Stomach (tissue), 4 donors: ENCODE results near the gene RSPH10B2.
"Not testable (repeated sequence)": the region's sequence is repeated elsewhere in the genome, so short reads cannot be mapped to it uniquely, and the experiment has no call there.

Source experiments
- EP300 ChIP-seq: sonication (generic); formaldehyde crosslinking; IDR thresholded peaks from one replicate; pipeline ENCODE4 v1.6.1; 2017; ENCODE audit warnings: antibody characterized with exemption
- POLR2A ChIP-seq, 4 donors: fragments of 450-650 bp; IDR thresholded peaks; one replicate each; pipeline ENCODE4 v1.6.1; 2016; ENCODE audit warnings: antibody characterized with exemption in 4 of 4, control low read depth in 2 of 4, mild to moderate bottlenecking in 1 of 4, moderate library complexity in 1 of 4
- POLR2AphosphoS5 ChIP-seq, 3 donors: sonication (generic); formaldehyde crosslinking; IDR thresholded peaks; one replicate each; pipeline ENCODE4 v1.6.1; 2016; ENCODE audit warnings: antibody characterized with exemption in 3 of 3
- TF ChIP-seq, protein P1 (sequence below), 7 experiments: fragments of 450-650 bp in 4 of 7; fragments of 200-600 bp in 3 of 7; sonication (generic) in 3 of 7; IDR thresholded peaks; one replicate each; pipeline ENCODE4 v1.5.1; 2016 to 2019; ENCODE audit warnings: antibody characterized with exemption in 7 of 7, control low read depth in 2 of 7, mild to moderate bottlenecking in 1 of 7

GRCh38 chr7:6821622-6822021 lies 67.7 kb downstream of the RSPH10B2 start:
- TF ChIP-seq, protein P1, sequence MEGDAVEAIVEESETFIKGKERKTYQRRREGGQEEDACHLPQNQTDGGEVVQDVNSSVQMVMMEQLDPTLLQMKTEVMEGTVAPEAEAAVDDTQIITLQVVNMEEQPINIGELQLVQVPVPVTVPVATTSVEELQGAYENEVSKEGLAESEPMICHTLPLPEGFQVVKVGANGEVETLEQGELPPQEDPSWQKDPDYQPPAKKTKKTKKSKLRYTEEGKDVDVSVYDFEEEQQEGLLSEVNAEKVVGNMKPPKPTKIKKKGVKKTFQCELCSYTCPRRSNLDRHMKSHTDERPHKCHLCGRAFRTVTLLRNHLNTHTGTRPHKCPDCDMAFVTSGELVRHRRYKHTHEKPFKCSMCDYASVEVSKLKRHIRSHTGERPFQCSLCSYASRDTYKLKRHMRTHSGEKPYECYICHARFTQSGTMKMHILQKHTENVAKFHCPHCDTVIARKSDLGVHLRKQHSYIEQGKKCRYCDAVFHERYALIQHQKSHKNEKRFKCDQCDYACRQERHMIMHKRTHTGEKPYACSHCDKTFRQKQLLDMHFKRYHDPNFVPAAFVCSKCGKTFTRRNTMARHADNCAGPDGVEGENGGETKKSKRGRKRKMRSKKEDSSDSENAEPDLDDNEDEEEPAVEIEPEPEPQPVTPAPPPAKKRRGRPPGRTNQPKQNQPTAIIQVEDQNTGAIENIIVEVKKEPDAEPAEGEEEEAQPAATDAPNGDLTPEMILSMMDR (IDR thresholded peaks at IDR 0.05), result not testable (repeated sequence)
- not testable (repeated sequence) for TF ChIP-seq POLR2AphosphoS5 (IDR thresholded peaks at IDR 0.05); POLR2A (IDR thresholded peaks at IDR 0.05); EP300
